ENCODE results near the gene MIF. TPM values are rescaled to one million over a fixed set of nuclear protein-coding genes. Genes with fewer than 3 reads are reported as not detected.
A peak's percentile ranks its signal among the peaks of the same experiment; 100 is the strongest.
"Not testable (repeated sequence)": the region's sequence is repeated elsewhere in the genome, so short reads cannot be mapped to it uniquely, and the experiment has no call there.

Gene MIF
- total and polyA plus RNA-seq, 8 donors = 139 to 467 (median 211) TPM

GRCh38 chr22:23911318-23911980 is 17.3 kb downstream of the MIF start:
- H3K27ac ChIP-seq = no peak overlapping the region
- peaks cover 5 to 15% of the 10 kb centered on the region in 2 donors for H3K4me1 ChIP-seq
- DNase-seq (no peak), ATAC-seq (no peak)
- no peak overlapping the region for H3K4me3 ChIP-seq
- TF ChIP-seq, protein P1, sequence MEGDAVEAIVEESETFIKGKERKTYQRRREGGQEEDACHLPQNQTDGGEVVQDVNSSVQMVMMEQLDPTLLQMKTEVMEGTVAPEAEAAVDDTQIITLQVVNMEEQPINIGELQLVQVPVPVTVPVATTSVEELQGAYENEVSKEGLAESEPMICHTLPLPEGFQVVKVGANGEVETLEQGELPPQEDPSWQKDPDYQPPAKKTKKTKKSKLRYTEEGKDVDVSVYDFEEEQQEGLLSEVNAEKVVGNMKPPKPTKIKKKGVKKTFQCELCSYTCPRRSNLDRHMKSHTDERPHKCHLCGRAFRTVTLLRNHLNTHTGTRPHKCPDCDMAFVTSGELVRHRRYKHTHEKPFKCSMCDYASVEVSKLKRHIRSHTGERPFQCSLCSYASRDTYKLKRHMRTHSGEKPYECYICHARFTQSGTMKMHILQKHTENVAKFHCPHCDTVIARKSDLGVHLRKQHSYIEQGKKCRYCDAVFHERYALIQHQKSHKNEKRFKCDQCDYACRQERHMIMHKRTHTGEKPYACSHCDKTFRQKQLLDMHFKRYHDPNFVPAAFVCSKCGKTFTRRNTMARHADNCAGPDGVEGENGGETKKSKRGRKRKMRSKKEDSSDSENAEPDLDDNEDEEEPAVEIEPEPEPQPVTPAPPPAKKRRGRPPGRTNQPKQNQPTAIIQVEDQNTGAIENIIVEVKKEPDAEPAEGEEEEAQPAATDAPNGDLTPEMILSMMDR (IDR thresholded peaks at IDR 0.05) = no peak
- no peaks in the 10 kb centered on the region for H3K27me3 ChIP-seq
- intact Hi-C loops (cut with DNase I) = no loop called here
- H3K9me3 ChIP-seq = no peaks in the 10 kb centered on the region
- no peaks in the 10 kb centered on the region for H3K36me3 ChIP-seq

DNA sequence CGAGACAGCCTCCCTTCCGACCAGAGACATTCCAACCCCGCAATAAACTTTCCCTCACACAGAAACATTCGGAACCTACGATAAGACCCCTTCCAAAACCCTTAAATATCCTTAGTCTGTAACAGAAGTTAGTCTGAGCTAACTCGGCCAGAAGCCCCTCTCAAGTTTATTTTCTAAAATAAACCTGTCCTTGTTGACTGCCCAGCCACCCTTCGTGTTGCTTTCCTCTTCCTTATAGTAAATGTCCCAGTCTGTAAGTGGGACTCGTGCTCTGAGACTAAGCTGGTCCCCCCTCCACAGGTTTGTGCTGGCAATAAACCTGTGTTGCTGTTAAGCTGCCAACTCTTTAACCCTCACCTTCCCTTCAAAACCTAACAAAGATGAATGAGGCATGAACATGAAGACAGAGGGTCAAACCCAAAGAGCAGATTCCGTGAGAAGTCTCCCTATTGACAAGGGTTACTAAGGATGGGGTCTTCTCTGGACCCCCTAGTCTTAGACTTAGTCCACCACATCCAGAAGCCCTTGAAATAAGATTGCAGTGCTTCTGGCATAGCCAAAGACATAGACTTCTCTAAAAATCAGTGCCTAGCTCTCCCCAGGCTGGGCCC is 18.2 kb downstream of the MIF start:
- no peak overlapping the region for H3K4me3 ChIP-seq
- intact Hi-C loops (cut with DNase I) = no loop called here
- no peak for ATAC-seq

GRCh38 chr22:23913306-23913660 is 19.1 kb downstream of the MIF start:
- TF ChIP-seq, protein P1 (IDR thresholded peaks at IDR 0.05) = no peak
- Histone ChIP-seq H3K4me1 (peaks cover 5 to 15% of the 10 kb centered on the region in 2 donors), H3K36me3 (no peaks in the 10 kb centered on the region), H3K9me3 (no peaks in the 10 kb centered on the region), H3K27me3 (no peaks in the 10 kb centered on the region), H3K4me3 (peak overlapping the region; percentile 50 to 59), H3K27ac (peak overlapping the region; percentile 79 to 90)
- ATAC-seq (no peak), DNase-seq (no peak)
- intact Hi-C loops (cut with DNase I) = no loop called here

More for the DNA sequence above, 18.2 kb downstream of the MIF start:
- TF ChIP-seq, protein P1 (IDR thresholded peaks at IDR 0.05) = no peak
- no peaks in the 10 kb centered on the region for H3K36me3 ChIP-seq
- no peak overlapping the region for H3K27ac ChIP-seq
- H3K27me3 ChIP-seq = no peaks in the 10 kb centered on the region
- H3K4me1 ChIP-seq = peaks cover 5 to 15% of the 10 kb centered on the region in 2 donors
- no peak for DNase-seq
- no peaks in the 10 kb centered on the region for H3K9me3 ChIP-seq

DNA sequence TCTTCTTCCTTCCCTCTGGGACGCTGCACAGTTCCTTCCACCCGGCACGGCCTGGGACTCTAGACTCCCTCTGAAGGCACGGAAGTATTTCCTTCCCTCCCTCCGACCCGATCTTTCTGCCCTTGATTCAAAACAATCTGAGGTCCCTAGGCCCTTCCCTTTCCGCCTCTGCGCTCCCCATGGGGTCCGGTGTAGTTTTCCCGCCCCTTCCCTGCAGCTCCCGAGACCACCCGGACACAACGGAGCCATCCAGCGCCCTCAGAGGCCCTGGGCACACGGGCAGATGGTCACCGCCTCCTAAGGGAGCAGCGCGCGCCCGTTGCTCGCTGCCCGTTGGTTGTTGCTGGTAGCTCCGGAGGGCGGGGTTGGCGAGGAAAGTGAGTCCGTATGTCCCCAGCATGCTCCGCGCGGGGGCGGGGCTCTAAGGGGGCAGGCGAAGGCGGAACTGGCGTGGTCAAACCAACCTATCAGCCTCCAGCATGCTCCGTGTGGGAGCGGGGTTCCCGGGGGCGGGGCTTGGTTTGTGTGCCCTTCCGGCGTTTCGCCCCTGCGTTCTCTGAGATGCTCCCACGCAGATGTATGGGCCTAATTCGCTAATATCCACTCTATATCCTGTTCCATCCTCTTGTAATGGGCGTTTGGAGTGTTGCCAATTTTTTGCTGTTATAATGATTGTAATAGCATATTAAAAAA is 19.6 kb downstream of the MIF start:
- Histone ChIP-seq H3K27me3 (no peaks in the 10 kb centered on the region), H3K4me3 (peak overlapping the region; percentile 50 to 59), H3K9me3 (no peaks in the 10 kb centered on the region), H3K4me1 (peaks cover 5 to 15% of the 10 kb centered on the region in 2 donors), H3K36me3 (peaks cover 0 to 2% of the 10 kb centered on the region in 2 donors), H3K27ac (peak overlapping the region; percentile 79 to 90)
- ATAC-seq = peak; percentile 99
- TF ChIP-seq, protein P1 (IDR thresholded peaks at IDR 0.05) = no peak
- peak; percentile 98 to 100 (median 100) for DNase-seq
- intact Hi-C loops (cut with DNase I) = no loop called here

DNA sequence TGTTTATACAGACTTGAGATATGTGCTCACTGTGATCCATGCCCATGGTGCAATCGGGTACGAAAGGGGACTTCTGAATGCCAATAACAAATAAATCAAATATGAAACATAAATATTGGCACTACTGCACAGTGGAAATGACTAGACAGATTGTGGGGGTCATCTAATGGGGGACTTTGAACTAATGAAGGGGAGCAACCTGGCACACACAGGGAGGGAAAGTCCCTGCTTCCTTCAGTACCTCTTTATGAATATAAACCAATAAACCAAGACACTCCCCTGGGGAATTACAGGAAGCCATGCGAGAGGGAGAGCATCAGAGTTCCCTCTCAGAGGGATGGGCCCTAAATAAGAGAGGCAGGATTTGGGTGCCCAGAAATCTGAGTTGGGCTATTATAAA is 21.1 kb downstream of the MIF start:
- no peak overlapping the region for H3K27ac ChIP-seq
- no peak overlapping the region for H3K4me3 ChIP-seq
- peaks cover 5 to 15% of the 10 kb centered on the region in 2 donors for H3K4me1 ChIP-seq
- DNase-seq (no peak), ATAC-seq (no peak)
- no peaks in the 10 kb centered on the region for H3K9me3 ChIP-seq
- intact Hi-C loops (cut with DNase I) = no loop called here
- H3K36me3 ChIP-seq = peaks cover 0 to 11% of the 10 kb centered on the region in 2 donors
- no peaks in the 10 kb centered on the region for H3K27me3 ChIP-seq
- TF ChIP-seq, protein P1 (IDR thresholded peaks at IDR 0.05) = no peak

DNA sequence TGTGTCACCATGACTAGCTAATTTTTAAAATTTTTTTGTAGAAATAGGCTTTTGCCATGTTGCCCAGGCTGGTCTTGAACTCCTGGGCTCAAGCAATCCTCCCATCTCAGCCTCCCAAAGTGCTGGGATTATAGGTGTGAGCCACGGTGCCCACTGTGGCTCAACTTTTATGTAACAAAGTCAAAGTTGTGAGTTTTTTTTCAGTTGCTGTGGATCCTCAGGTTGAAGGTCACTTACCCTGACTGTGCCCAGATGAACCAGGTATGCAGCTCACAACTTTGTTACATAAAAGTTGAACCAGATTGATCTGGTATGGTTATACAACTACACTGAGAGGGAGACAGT is 26.1 kb downstream of the MIF start:
- ATAC-seq; H3K4me1 ChIP-seq; H3K4me3 ChIP-seq; intact Hi-C loops (cut with DNase I); DNase-seq; H3K9me3 ChIP-seq; H3K27me3 ChIP-seq: not testable (repeated sequence)
- Histone ChIP-seq H3K27ac (peak overlapping the region in 1 of 2 donors; percentile 15), H3K36me3 (peaks cover 0 to 42% of the 10 kb centered on the region in 2 donors)

GRCh38 chr22:23921586-23922201 is 27.5 kb downstream of the MIF start:
- H3K9me3 ChIP-seq = peaks cover 0 to 17% of the 10 kb centered on the region in 2 donors
- DNase-seq; intact Hi-C loops (cut with DNase I); H3K27ac ChIP-seq; H3K4me3 ChIP-seq; H3K4me1 ChIP-seq; H3K27me3 ChIP-seq; ATAC-seq: not testable (repeated sequence)
- peaks cover 0 to 57% of the 10 kb centered on the region in 2 donors for H3K36me3 ChIP-seq

Data from left lung (tissue), 10 donors.